ENCODE measurements around the gene ZFP62.

- TF ChIP-seq EZH2phosphoT487 (conservative IDR thresholded peaks at IDR 0.05; ENCODE audit: low read length) (no peak), CTCF (IDR thresholded peaks at IDR 0.05; ENCODE audit: insufficient read depth, low read length, poor library complexity, severe bottlenecking) (no peak)
Observed at GRCh38 chr5:180865981-180866695, 5.1 kb upstream of the ZFP62 start.
